Suprapubic skin (tissue), 4 donors: ENCODE measurements around the gene LHFPL6.

Experiments used
- CTCF ChIP-seq, 2 donors: fragments of 200-600 bp in 1 of 2; fragments of 450-650 bp in 1 of 2; sonication (generic) in 1 of 2; IDR thresholded peaks; one replicate each; pipeline ENCODE4 v1.5.1; 2016 to 2019; ENCODE audit warnings: antibody characterized with exemption in 2 of 2, mild to moderate bottlenecking in 1 of 2, moderate library complexity in 1 of 2
- EP300 ChIP-seq: sonication (generic); formaldehyde crosslinking; IDR thresholded peaks from one replicate; pipeline ENCODE4 v1.6.1; 2017; ENCODE audit warnings: antibody characterized with exemption
- POLR2A ChIP-seq, 2 donors: fragments of 450-650 bp; IDR thresholded peaks; one replicate each; pipeline ENCODE4 v1.6.1; 2017; ENCODE audit warnings: antibody characterized with exemption in 2 of 2, mild to moderate bottlenecking in 2 of 2, moderate library complexity in 2 of 2
- POLR2AphosphoS5 ChIP-seq, 3 donors: sonication (generic); formaldehyde crosslinking; IDR thresholded peaks; one replicate each; pipeline ENCODE4 v1.6.1; 2017; ENCODE audit warnings: antibody characterized with exemption in 3 of 3

GRCh38 chr13:39496506-39496905 is 106.5 kb downstream of the LHFPL6 start:
- TF ChIP-seq POLR2AphosphoS5 (IDR thresholded peaks at IDR 0.05): no peak
- no peak for TF ChIP-seq CTCF (IDR thresholded peaks at IDR 0.05)
- no peak for TF ChIP-seq POLR2A (IDR thresholded peaks at IDR 0.05)
- no peak for TF ChIP-seq EP300
